Thoracic aorta (tissue), 2 donors: ENCODE measurements around the gene DRAM1. TPM values are rescaled to one million over a fixed set of nuclear protein-coding genes. Genes with fewer than 3 reads are reported as not detected.

ENCODE experiments used
- ATAC-seq: fragments of 150-250 bp; one replicate; pipeline ENCODE4 v1.8.0; 2017; ENCODE audit warnings: low read depth; ENCODE audit not compliant: insufficient number of reproducible peaks, low FRiP score
- DNase-seq: peaks from one replicate; pipeline ENCODE4 v3.0.0-alpha.2; 2020; ENCODE audit warnings: low spot score
- H3K27ac ChIP-seq, 2 donors: fragments of 200-600 bp; sonication (generic); 1 replicate in 1 of 2; 2 replicates in 1 of 2; pipeline ENCODE4 v1.5.1; 2016; ENCODE audit warnings: mild to moderate bottlenecking in 2 of 2, moderate library complexity in 2 of 2
- H3K27me3 ChIP-seq: fragments of 200-600 bp; sonication (generic); replicated peaks from 2 replicates; pipeline ENCODE4 v1.6.0; 2016; ENCODE audit warnings: mild to moderate bottlenecking; ENCODE audit not compliant: insufficient read depth
- H3K36me3 ChIP-seq: fragments of 200-600 bp; sonication (generic); one replicate; pipeline ENCODE4 v1.5.1; 2016
- H3K4me1 ChIP-seq, 2 donors: fragments of 200-600 bp; sonication (generic); 1 replicate in 1 of 2; 2 replicates in 1 of 2; pipeline versions ENCODE4 v1.5.1 to v1.6.0; 2016; ENCODE audit warnings: low read depth in 2 of 2, mild to moderate bottlenecking in 1 of 2; ENCODE audit not compliant: control insufficient read depth in 1 of 2
- H3K4me3 ChIP-seq: fragments of 200-600 bp; sonication (generic); 2 replicates; pipeline ENCODE4 v1.5.1; 2016; ENCODE audit warnings: mild to moderate bottlenecking
- H3K9me3 ChIP-seq: fragments of 200-600 bp; sonication (generic); 2 replicates; pipeline ENCODE4 v1.5.1; 2016
- CTCF ChIP-seq: fragments of 200-600 bp; sonication (generic); IDR thresholded peaks from one replicate; pipeline ENCODE4 v1.5.1; 2019; ENCODE audit warnings: antibody characterized with exemption
- total RNA-seq, 2 donors: library from RNA; depleted of rRNA; stranded (reverse); fragments of >200 nt; gene quantifications; one replicate each; pipeline versions ENCODE4 v1.1.0 to v1.2.3, GENCODE V29; 2016

Gene DRAM1
- total RNA-seq, 2 donors from 2014 or later, result 24.2 to 35.3 TPM

DNA sequence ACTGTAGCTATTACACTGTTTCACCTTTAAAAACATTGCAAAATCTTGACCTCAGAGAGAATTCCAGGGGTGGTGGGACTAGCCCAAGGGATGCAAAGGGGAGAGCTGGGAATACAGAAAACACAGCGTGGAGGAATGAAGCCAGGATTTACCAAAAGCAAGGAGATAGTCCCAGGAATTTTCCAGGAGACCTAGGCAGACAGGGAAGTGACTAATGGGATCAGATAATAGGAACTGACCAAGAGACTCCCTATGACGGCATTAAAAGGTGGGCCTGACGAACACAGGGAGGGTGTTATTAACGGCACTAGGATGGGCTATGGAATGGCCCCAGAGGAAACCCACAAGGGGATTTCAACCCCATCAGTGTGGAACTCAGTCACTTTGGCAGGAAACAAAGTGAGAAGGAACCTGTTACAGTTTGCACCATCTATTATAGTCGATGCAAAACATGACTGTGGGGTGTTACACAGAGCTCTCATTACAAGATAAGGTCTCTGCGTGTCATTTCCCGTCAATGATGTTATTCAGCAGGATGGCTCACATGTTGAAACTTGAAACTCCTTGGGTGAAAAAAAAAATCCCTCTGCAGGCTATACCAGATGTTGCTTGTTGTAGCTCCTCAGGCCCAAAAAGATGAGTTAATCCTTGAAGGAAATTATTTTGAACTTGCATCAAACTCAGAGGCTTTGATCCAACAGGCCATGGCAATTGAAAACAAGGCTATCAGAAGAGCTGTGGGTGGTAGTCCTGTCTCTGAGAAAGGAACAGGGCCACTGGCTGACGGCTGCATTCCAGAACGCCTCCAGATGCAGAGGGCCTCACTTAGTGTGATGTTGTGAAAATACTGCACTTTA is 58.7 kb downstream of the DRAM1 start:
- DNase-seq (no peak), ATAC-seq (peak; percentile 33)
- no peaks in the 10 kb centered on the region for H3K4me1 ChIP-seq
- H3K9me3 ChIP-seq, result no peaks in the 10 kb centered on the region
- no peak overlapping the region for H3K27ac ChIP-seq
- no peak overlapping the region for H3K4me3 ChIP-seq
- no peaks in the 10 kb centered on the region for H3K27me3 ChIP-seq
- H3K36me3 ChIP-seq, result no peaks in the 10 kb centered on the region
- TF ChIP-seq CTCF, result no peak

DNA sequence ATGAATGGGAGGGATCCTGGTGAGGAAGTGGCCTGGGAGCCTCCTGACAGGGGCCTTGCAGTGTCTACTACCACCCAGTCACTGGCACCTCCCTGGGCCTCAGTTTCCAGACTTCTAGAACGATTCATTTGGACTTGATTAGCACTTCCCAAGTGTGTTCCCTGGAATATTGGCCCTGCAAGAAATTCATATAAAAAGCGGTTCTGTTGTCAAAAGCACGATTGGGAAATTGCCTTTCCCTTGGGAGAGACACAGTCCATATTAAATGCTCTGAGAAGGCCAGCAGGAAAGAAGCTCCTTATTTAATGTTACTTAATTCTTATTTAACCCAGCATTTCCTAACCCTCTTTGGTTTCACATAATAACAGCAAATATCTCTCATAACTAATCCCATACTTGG is 61.9 kb downstream of the DRAM1 start:
- Histone ChIP-seq H3K4me3 (no peak overlapping the region), H3K27me3 (no peaks in the 10 kb centered on the region), H3K36me3 (no peaks in the 10 kb centered on the region), H3K9me3 (no peaks in the 10 kb centered on the region), H3K4me1 (no peaks in the 10 kb centered on the region), H3K27ac (no peak overlapping the region)
- no peak for ATAC-seq
- no peak for DNase-seq
- TF ChIP-seq CTCF, result no peak

DNA sequence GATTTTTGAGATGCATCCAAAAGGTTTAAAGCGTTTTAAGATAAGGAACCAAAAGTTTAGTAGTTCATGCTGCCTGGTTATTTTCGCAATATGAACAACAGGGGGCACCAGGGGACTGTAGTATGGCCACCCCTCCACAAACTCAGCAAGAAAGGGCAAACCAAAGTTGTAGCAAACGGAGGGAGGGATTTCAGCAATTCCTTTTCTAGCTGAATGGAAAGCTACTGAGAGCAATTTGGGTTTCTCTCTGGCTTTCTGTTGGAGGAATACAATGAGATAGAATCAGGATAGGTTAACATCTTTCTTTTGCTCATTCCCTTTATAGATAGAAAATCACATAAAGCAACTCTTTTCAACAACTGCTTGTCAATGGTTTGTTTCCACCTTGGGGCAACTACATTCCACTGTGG is 62.5 kb downstream of the DRAM1 start:
- TF ChIP-seq CTCF, result peak; percentile 35
- Histone ChIP-seq H3K27me3 (no peaks in the 10 kb centered on the region), H3K9me3 (no peaks in the 10 kb centered on the region), H3K27ac (no peak overlapping the region), H3K4me3 (no peak overlapping the region), H3K36me3 (no peaks in the 10 kb centered on the region), H3K4me1 (no peaks in the 10 kb centered on the region)
- DNase-seq (no peak), ATAC-seq (no peak)

GRCh38 chr12:101940400-101940950 is 63.1 kb downstream of the DRAM1 start:
- ATAC-seq (no peak), DNase-seq (no peak)
- no peak for TF ChIP-seq CTCF
- Histone ChIP-seq H3K4me3 (no peak overlapping the region), H3K27me3 (no peaks in the 10 kb centered on the region), H3K36me3 (no peaks in the 10 kb centered on the region), H3K27ac (no peak overlapping the region), H3K9me3 (no peaks in the 10 kb centered on the region), H3K4me1 (no peaks in the 10 kb centered on the region)

DNA sequence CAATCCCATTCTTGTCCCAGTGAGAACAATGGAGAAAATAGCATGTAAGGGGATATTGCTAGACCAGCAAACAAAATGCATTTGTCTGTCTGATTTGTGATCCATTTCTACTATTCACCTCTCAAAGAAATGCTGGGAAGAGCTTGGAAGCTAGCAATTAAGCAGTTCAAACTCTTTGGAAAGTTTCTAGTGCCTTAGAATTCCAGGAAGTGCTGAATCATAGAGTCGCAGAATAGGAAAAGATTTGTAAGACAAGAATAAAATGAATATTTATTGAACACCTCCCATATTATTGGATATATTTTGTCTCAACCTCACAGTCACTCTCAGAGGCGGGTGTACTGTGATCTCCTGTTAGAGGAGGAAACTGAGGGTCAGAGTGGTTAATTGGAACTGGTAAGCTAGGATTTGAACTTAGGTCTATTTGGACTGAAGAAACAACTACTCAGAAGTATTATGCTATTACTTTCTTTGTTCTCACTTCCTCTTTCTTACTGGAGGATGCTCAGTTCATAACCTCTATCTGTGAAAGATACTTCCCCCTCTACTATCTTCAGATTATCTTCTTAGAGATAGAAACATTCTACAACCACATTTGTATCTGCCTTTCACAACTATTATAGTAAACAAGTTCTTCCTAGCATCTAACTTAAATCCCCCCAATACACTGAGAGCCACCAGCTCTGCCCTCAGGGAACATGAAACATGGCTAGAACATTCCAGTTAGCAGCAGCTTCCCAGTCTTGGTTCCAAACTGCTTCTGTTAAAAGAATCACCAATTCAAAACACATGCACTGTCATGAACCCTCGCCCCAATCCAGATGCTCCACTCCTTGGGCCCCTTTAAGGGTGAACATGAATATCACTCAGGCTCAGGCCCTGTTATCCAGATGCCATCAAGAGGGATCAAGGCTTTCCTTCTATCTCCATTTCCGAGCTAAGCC is 64.2 kb downstream of the DRAM1 start:
- Histone ChIP-seq H3K9me3 (no peaks in the 10 kb centered on the region), H3K4me3 (no peak overlapping the region), H3K27ac (no peak overlapping the region), H3K36me3 (no peaks in the 10 kb centered on the region), H3K27me3 (no peaks in the 10 kb centered on the region), H3K4me1 (no peaks in the 10 kb centered on the region)
- TF ChIP-seq CTCF, result no peak
- no peak for ATAC-seq
- no peak for DNase-seq
